Adrenal gland (tissue), 12 donors: Measurements from ENCODE around the gene THADA. TPM values are rescaled to one million over a fixed set of nuclear protein-coding genes. Genes with fewer than 3 reads are reported as not detected.

Source experiments
- DNase-seq, 7 donors: peaks; one replicate each; pipeline ENCODE4 v3.0.0-alpha.2; 2019 to 2020
- H3K27ac ChIP-seq, 5 donors: fragments of 200-600 bp; sonication (generic) in 4 of 5; 1 replicate in 3 of 5; 2 replicates in 2 of 5; pipeline versions ENCODE4 v1.5.1 to v1.8.0; 2016 to 2020; ENCODE audit warnings: mild to moderate bottlenecking in 1 of 5
- H3K27me3 ChIP-seq: fragments of 200-600 bp; 2 replicates; pipeline ENCODE4 v1.8.0; 2021
- H3K36me3 ChIP-seq, 2 donors: fragments of 200-600 bp; replicated peaks in 1 of 2; 1 replicate in 1 of 2; 2 replicates in 1 of 2; pipeline versions ENCODE4 v1.5.1 to v1.8.0; 2018 to 2022
- H3K4me1 ChIP-seq, 2 donors: fragments of 200-600 bp; replicated peaks in 1 of 2; 1 replicate in 1 of 2; 2 replicates in 1 of 2; pipeline versions ENCODE4 v1.5.1 to v1.8.0; 2018 to 2021
- H3K4me3 ChIP-seq, 4 donors: fragments of 200-600 bp; sonication (generic) in 3 of 4; one replicate each; pipeline ENCODE4 v1.5.1; 2016 to 2018
- H3K9me3 ChIP-seq, 3 donors: fragments of 200-600 bp; sonication (generic) in 1 of 3; replicated peaks in 1 of 3; 1 replicate in 2 of 3; 2 replicates in 1 of 3; pipeline versions ENCODE4 v1.5.1 to v1.8.0; 2016 to 2021
- CTCF ChIP-seq, 6 experiments: fragments of 450-650 bp in 4 of 6; fragments of 200-600 bp in 2 of 6; sonication (generic) in 1 of 6; IDR thresholded peaks; 1 replicate in 5 of 6; 2 replicates in 1 of 6; pipeline versions ENCODE4 v1.5.1 to v1.8.0; 2016 to 2021; ENCODE audit warnings: antibody characterized with exemption in 6 of 6, mild to moderate bottlenecking in 2 of 6, moderate library complexity in 1 of 6
- POLR2A ChIP-seq, 2 donors: fragments of 450-650 bp; IDR thresholded peaks; one replicate each; pipeline ENCODE4 v1.6.1; 2017; ENCODE audit warnings: antibody characterized with exemption in 2 of 2, mild to moderate bottlenecking in 2 of 2, moderate library complexity in 1 of 2
- WGBS, 4 donors: extraction: QIAGEN DNeasy Blood & Tissue Kit in 2 of 4; methylation state at CpG; one replicate each; pipeline versions ENCODE4 v1.1.5 to v1.1.7; 2013 to 2017; 5-methylcytosine and 5-hydroxymethylcytosine counted together
- intact Hi-C, 2 donors: fragments of 100-400 bp; cut with DNase I; formaldehyde crosslinking; loops; one replicate each; pipeline versions ENCODE4 v1.14.1 to v1.15.0; 2022 to 2023
- polyA plus RNA-seq, 3 donors: library from polyadenylated mRNA; stranded (reverse); fragments of 200-250 nt in 2 of 3; fragments of 350-450 nt in 1 of 3; fragmentation: Illumina TruSeq in 1 of 3; extraction: RNeasy Lipid Tissue Mini Kit (QIAGEN cat#74804) in 1 of 3; gene quantifications; one replicate each; pipeline ENCODE4 v1.2.3, GENCODE V29; 2013 to 2014
- total RNA-seq, 9 donors: library from RNA; depleted of rRNA in 4 of 9; stranded (reverse); fragments of >200 nt in 4 of 9; fragments of 120-200 nt in 1 of 9; fragmentation: NEBNext Ultra II Directional in 1 of 9; extraction: Animal tissue kit (Norgen Biotek cat#: 25700) in 1 of 9; gene quantifications; one replicate each; pipeline versions ENCODE4 v1.1.0 to v1.2.4, GENCODE V29; 2013 to 2023
- donor health status: healthy with polysubstance abuse.
- donor health status: Bipolar disorder and iron deficiency.
- donor health status: DM: yes; HTN: yes; CAD: no.
- donor health status: DM: no; HTN: no; CAD: no.
- donor health status: DM: no; HTN: no; CAD: no.
- donor health status: DM: yes; HTN: yes; CAD: no.

Gene THADA
- total and polyA plus RNA-seq, 12 donors = 14.1 to 38.4 (median 25.4) TPM

DNA sequence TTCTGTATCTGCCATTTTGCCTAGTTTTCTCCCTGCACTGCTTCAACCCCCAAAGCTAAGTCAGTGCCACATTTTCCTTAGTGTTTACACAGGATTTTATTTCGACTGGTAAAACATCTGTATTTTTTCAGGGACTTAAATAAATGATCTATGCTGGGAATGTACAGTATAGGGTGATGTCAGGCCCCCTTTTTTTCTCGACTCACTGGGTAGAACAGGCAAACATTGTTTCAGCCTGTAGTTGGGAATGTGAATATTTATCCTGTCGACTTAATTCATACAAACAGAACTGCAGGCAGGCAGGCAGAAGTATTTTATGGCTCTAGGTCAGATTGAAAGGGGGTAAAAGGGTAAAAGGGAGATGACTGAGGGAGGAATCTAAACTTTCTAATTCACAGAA is 245.9 kb downstream of the THADA start:
- Histone ChIP-seq H3K36me3 (no peaks in the 10 kb centered on the region), H3K9me3 (no peaks in the 10 kb centered on the region), H3K27me3 (no peaks in the 10 kb centered on the region), H3K4me3 (no peak overlapping the region), H3K27ac (peak overlapping the region in 3 of 5 donors; percentile 24 to 77 (median 73)), H3K4me1 (peaks cover 23 to 43% of the 10 kb centered on the region in 2 donors)
- DNase-seq = no peak
- WGBS, 4 donors = 58 to 64% (median 60%) methylated on average over 3 of the region's 3 CpGs
- no peak for TF ChIP-seq POLR2A (IDR thresholded peaks at IDR 0.05)
- TF ChIP-seq CTCF (IDR thresholded peaks at IDR 0.05) = no peak
- intact Hi-C loops = no loop called here

GRCh38 chr2:43348908-43349661 is 246.8 kb downstream of the THADA start:
- peaks cover 31 to 51% of the 10 kb centered on the region in 2 donors for H3K4me1 ChIP-seq
- no peaks in the 10 kb centered on the region for H3K36me3 ChIP-seq
- DNase-seq = peak in 1 of 7 donors; percentile 41
- H3K27me3 ChIP-seq = no peaks in the 10 kb centered on the region
- intact Hi-C loops = no loop called here
- H3K4me3 ChIP-seq = no peak overlapping the region
- 5 to 16% (median 13%) methylated on average over 1 of the region's 1 CpG for WGBS, 4 donors
- no peaks in the 10 kb centered on the region for H3K9me3 ChIP-seq
- peak overlapping the region in 4 of 5 donors; percentile 24 to 77 (median 64) for H3K27ac ChIP-seq
- TF ChIP-seq POLR2A (IDR thresholded peaks at IDR 0.05) = no peak

- TF ChIP-seq CTCF (IDR thresholded peaks at IDR 0.05) = no peak
- no peak for TF ChIP-seq POLR2A (IDR thresholded peaks at IDR 0.05)
- Histone ChIP-seq H3K4me3 (no peak overlapping the region), H3K36me3 (no peaks in the 10 kb centered on the region), H3K4me1 (peaks cover 37 to 62% of the 10 kb centered on the region in 2 donors), H3K9me3 (no peaks in the 10 kb centered on the region), H3K27ac (peak overlapping the region in 2 of 5 donors; percentile 73 to 77), H3K27me3 (no peaks in the 10 kb centered on the region)
- no peak for DNase-seq
- 74 to 85% (median 82%) methylated on average over 4 of the region's 4 CpGs for WGBS, 4 donors
- intact Hi-C loops = no loop called here
Measured at GRCh38 chr2:43347746-43348145, 248.1 kb downstream of the THADA start.

DNA sequence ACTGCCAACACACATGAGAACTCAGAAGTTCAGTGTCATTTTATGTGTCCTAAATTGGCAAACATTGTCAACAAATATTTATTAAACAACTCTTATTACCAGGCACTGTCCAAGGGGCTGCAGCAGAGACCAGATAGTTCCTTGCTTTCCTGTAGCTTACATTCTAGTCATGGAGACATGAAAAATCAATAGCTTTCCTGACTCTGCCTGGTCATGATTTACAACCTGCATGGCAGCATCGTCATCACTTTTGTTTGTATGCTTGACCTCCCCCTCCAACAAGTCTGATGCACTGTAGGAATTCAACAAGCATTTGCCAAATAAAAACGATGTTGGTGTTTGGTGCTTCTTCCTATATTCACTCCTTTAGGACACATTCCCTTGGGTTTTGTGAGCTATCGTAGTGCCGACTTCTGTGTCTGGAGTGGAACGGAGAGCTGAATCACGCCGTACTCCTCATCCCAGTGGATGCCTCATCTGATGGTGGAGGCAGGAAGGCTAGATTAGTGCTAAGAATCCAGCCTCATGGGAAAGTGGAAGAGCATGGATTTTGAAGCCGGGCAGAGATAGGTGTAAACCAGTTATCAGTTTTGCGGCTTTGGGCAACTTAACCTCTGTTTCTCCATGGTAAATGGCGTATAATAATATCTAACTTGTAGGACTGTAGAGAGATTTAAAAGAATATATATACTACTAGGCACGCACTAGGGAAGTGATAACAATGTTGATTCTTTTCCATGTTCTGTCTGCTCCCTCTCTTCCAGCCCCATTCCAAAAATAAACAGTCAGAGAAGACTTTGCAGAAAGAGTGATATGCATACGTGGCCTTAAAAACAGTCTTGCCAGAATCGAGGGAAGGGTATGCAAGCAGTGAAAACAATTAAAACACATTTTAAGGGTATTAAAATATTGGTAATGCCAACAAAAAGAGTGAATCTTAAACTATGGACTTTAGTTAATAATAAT is 249.0 kb downstream of the THADA start:
- Histone ChIP-seq H3K9me3 (no peaks in the 10 kb centered on the region), H3K27me3 (no peaks in the 10 kb centered on the region), H3K4me3 (no peak overlapping the region), H3K36me3 (no peaks in the 10 kb centered on the region), H3K4me1 (peaks cover 37 to 62% of the 10 kb centered on the region in 2 donors), H3K27ac (peak overlapping the region in 2 of 5 donors; percentile 9 to 84)
- WGBS, 4 donors = 82 to 88% (median 85%) methylated on average over 13 of the region's 13 CpGs
- DNase-seq = no peak
- intact Hi-C loops = no loop called here
- no peak for TF ChIP-seq POLR2A (IDR thresholded peaks at IDR 0.05)
- no peak for TF ChIP-seq CTCF (IDR thresholded peaks at IDR 0.05)
